NT2/D1 (cell line): ENCODE measurements around the gene ATCAY.

ENCODE experiments used
- DNase-seq: peaks from one replicate; pipeline ENCODE4 v3.0.0-alpha.2; 2011; ENCODE audit warnings: low read depth, low spot score
- H3K27me3 ChIP-seq: 2 replicates; pipeline ENCODE4 v1.6.0; 2011; ENCODE audit warnings: mild to moderate bottlenecking; ENCODE audit not compliant: insufficient read length, insufficient read depth
- H3K36me3 ChIP-seq: 2 replicates; pipeline ENCODE4 v1.6.1; 2011; ENCODE audit warnings: mild to moderate bottlenecking, low read length, mixed read lengths; ENCODE audit not compliant: insufficient read depth, insufficient read length
- H3K4me1 ChIP-seq: 2 replicates; pipeline ENCODE4 v1.5.1; 2011; ENCODE audit not compliant: insufficient read depth, insufficient read length
- H3K4me3 ChIP-seq: 2 replicates; pipeline ENCODE4 v1.5.1; 2011; ENCODE audit warnings: low read depth; ENCODE audit not compliant: insufficient read length
- H3K9ac ChIP-seq: 2 replicates; pipeline ENCODE4 v1.6.0; 2011; ENCODE audit warnings: low read depth; ENCODE audit not compliant: insufficient read length
- H3K9me3 ChIP-seq: 2 replicates; pipeline ENCODE4 v1.5.1; 2011; ENCODE audit warnings: mild to moderate bottlenecking, low read length; ENCODE audit not compliant: insufficient read depth
- SUZ12 ChIP-seq: IDR thresholded peaks from 2 replicates; pipeline ENCODE4 v1.6.1; 2011; ENCODE audit not compliant: insufficient read length, insufficient read depth; ENCODE audit errors: extremely low read depth
- YY1 ChIP-seq: IDR thresholded peaks from 2 replicates; pipeline ENCODE4 v1.6.1; 2011; ENCODE audit not compliant: insufficient read length, insufficient read depth
- ZNF274 ChIP-seq: IDR thresholded peaks from 2 replicates; pipeline ENCODE4 v1.6.1; 2011; ENCODE audit warnings: mild to moderate bottlenecking, low read depth, low read length

Gene ATCAY

DNA sequence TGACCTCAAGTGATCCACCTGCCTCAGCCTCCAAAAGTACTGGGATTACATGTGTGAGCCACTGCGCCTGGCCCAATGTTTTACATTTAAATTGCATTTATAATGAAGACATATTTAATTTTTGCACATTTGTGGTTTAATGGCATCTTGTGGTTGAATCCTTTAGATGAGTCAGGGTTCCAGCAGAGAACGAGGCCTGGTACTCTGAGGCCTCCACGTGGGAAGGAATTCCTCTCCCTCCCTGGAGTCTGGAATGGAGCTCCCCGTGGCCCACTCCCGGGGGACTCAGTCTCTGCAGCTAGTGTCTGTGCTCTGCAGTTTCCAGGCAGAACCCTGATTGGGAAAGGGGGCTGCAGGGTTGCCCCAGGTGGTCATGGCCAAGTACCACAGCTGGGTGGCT lies 35.9 kb upstream of the ATCAY start:
- Histone ChIP-seq H3K9me3 (0 out of 2 replicates have a peak, but pooled peaks cover 3% of the 10 kb centered on the region), H3K36me3 (no peaks in the 10 kb centered on the region), H3K9ac (no peak overlapping the region), H3K4me3 (no peak overlapping the region), H3K27me3 (no peaks in the 10 kb centered on the region), H3K4me1 (no peaks in the 10 kb centered on the region)
- DNase-seq: no peak
- no peak for TF ChIP-seq YY1
- TF ChIP-seq SUZ12: no peak
- TF ChIP-seq ZNF274: no peak

DNA sequence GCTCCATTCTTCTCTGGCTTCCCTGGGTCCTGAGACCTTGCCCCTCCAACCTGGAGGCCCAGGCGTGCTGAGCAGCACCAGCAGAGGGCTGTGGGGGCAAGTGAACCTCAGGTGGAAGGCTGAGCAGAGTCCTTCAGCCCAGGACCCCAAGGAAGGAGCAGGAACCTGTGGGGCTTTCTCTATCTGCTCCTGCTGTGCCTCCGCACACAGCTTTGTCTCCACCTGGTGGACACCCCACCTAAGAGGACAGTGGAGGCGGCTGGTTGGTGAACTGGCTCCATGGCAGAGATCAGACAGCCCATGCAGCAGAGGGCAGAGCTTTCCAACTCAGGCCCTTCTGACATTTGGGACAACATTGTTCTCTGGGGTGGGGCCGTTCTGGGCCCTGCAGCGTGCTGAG lies 31.4 kb upstream of the ATCAY start:
- no peak for TF ChIP-seq SUZ12
- no peak for TF ChIP-seq ZNF274
- TF ChIP-seq YY1: no peak
- Histone ChIP-seq H3K9me3 (peaks cover 48% of the 10 kb centered on the region), H3K4me1 (no peaks in the 10 kb centered on the region), H3K9ac (no peak overlapping the region), H3K4me3 (no peak overlapping the region), H3K27me3 (no peaks in the 10 kb centered on the region), H3K36me3 (peaks cover 29% of the 10 kb centered on the region)
- no peak for DNase-seq

DNA sequence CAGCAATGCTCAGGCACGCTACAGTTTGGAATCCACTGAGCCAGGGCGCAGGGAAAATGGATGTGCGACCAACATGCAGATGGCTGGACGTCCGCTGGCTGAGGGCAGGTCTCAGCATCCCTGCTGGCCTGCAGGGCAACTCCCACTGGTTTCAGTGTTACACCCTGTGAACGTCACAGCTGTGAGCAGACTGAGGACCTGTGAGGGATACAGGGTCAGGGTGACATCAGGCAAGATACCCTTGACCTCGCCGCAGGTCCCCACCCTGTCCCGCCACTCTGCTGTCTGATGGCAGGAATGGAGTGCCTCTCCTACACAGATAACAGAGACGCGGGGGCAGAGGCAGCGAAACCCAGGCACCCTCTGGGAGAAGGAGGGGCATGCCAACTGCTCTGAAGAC lies 30.7 kb upstream of the ATCAY start:
- peaks cover 34% of the 10 kb centered on the region for H3K36me3 ChIP-seq
- DNase-seq: no peak
- H3K4me3 ChIP-seq: no peak overlapping the region
- peaks cover 49% of the 10 kb centered on the region for H3K9me3 ChIP-seq
- no peak for TF ChIP-seq ZNF274
- no peak for TF ChIP-seq YY1
- no peak for TF ChIP-seq SUZ12
- no peak overlapping the region for H3K9ac ChIP-seq
- no peaks in the 10 kb centered on the region for H3K27me3 ChIP-seq
- H3K4me1 ChIP-seq: no peaks in the 10 kb centered on the region

DNA sequence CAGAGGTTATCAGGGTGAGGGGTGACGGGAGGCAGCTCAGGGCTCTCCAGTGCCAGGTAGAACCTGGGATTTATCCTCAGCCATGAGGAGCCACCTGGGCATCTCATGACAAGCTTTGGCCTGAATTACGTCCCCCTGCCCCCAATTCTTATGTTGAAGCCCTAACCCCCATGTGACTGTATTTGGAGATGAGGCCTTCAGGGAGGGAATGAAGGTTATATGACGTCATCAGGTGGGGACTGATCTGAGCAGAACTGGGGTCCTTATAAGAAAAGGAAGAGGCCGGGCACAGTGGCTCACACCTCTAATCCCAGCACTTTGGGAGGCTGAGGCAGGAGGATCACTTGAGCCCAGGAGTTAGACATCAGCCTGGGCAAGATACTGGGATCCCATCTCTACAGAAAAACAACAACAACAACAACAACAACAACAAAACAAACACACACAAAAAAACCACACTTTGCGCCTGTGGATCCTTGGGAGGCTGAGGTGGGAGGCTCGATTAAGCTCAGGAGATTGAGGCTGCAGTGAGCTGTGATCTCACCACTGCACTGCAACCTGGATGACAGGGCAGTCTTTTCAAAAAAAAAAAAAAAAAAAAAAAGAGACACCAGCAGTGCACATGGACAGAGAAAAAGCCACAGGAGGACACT lies 30.0 kb upstream of the ATCAY start:
- Histone ChIP-seq H3K4me3 (no peak overlapping the region), H3K9ac (no peak overlapping the region), H3K4me1 (no peaks in the 10 kb centered on the region), H3K9me3 (peaks cover 49% of the 10 kb centered on the region), H3K27me3 (no peaks in the 10 kb centered on the region), H3K36me3 (peaks cover 38% of the 10 kb centered on the region)
- no peak for DNase-seq
- TF ChIP-seq YY1 (no peak), SUZ12 (no peak), ZNF274 (no peak)

DNA sequence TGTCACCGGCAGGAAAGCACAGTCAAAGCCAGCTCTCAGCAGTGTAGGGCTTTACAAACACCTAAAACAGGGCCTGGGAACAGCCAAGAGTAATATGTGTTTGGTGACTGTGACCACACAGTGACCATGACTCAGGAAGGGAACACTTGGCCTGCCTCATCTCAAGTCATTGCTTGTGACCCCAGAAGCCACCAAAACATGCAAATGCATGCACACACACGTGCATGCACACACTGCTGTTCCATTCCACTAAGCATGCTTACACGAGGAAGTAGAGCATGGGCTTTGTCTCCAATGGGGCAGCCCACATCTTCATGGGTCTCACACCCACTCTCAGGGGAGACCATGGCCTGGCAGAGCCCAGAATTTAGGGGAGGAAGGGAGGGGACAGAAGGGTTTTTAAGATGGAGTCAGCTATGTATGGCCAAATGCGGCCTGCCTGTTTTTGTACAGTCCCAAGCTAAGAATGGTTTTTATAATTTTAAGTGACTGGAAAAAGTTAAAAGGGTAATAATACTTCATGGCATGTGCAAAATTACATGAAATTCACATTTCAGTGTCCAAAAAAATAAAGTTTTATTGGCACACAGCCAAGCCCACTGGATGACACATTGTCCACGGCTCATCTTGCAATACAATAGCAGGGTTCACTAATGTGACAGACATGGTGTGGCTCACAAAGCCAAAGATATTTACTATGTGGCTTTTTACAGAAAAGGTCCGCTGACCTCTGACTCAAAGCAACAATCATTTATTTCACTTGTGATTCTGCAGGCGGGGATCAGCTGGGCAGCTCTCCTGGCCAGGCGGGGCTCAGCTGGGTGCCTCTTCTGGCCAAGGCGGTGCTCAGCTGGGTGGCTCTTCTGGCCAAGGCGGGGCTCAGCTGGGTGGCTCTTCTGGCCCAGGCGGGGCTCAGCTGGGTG lies 29.0 kb upstream of the ATCAY start:
- Histone ChIP-seq H3K9ac (no peak overlapping the region), H3K9me3 (peaks cover 49% of the 10 kb centered on the region), H3K4me3 (no peak overlapping the region), H3K27me3 (no peaks in the 10 kb centered on the region), H3K4me1 (no peaks in the 10 kb centered on the region), H3K36me3 (peaks cover 45% of the 10 kb centered on the region)
- no peak for TF ChIP-seq SUZ12
- no peak for TF ChIP-seq ZNF274
- TF ChIP-seq YY1: no peak
- DNase-seq: no peak

DNA sequence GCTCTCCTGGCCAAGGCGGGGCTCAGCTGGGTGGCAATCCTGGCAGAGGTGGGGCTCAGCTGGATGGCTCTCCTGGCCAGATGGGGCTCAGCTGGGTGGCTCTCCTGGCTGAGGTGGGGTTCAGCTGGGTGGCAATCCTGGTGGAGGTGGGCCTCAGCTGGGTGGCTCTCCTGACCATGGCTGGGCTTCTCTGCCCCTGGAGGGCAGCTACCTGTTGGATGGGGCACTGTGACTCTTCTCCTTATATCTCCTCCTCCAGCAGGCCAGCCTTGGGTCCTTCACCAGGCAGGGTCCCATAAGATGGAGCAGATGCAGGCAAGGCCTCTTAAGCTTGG lies 28.3 kb upstream of the ATCAY start:
- no peak for DNase-seq
- Histone ChIP-seq H3K4me1 (no peaks in the 10 kb centered on the region), H3K36me3 (peaks cover 45% of the 10 kb centered on the region), H3K9ac (no peak overlapping the region), H3K27me3 (no peaks in the 10 kb centered on the region), H3K4me3 (no peak overlapping the region), H3K9me3 (peaks cover 49% of the 10 kb centered on the region)
- TF ChIP-seq YY1 (no peak), SUZ12 (no peak), ZNF274 (no peak)

DNA sequence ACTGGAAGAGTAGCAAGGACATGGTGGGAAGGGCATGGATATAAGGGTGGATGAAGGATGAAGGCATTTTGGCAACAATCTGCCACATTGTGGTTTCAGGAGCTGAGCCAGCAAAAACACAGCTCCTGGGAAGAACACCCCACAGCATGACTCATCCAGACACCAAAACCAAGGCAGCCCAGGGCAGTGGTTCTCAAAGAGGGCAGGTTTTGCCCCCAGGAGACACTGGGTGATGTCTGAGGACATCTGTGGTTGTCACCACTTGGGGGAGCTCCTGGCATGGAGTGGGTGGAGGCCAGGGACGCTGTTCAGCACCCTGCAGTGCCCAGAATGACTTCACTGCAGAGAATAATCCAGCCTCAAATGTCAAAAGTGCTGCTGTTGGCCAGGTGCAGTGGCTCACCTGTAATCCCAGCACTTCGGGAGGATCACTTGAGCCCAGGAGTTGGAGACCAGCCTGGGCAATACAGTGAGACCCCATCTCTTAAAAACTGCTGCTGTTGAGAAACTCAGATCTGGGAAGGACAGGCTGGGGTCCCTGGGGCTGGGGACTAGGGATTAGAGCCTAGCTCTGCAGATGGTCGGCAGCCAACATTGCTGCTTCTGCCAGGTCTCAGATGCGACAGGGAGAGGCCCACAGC lies 27.8 kb upstream of the ATCAY start:
- Histone ChIP-seq H3K4me1 (no peaks in the 10 kb centered on the region), H3K27me3 (no peaks in the 10 kb centered on the region), H3K9me3 (peaks cover 49% of the 10 kb centered on the region), H3K36me3 (peaks cover 46% of the 10 kb centered on the region), H3K4me3 (no peak overlapping the region), H3K9ac (no peak overlapping the region)
- TF ChIP-seq ZNF274: no peak
- TF ChIP-seq SUZ12: no peak
- TF ChIP-seq YY1: no peak
- DNase-seq: no peak
